ENCODE data around the gene VPS16. TPM values are rescaled to one million over a fixed set of nuclear protein-coding genes. Genes with fewer than 3 reads are reported as not detected.
A peak's percentile ranks its signal among the peaks of the same experiment; 100 is the strongest.

Gene VPS16
- total RNA-seq (2021) (26.2 to 29.1 TPM (median 27.8 TPM) in 3 replicates), Bru-seq, nascent RNA (percentile 54 among the genes with signal in this experiment)
- long read RNA-seq, experiment 1, transcript VPS16-202 (24 exons, 2,750 nt): major isoform, 53 of 85 reads
- long read RNA-seq, experiment 1, partial matches to known transcripts: 4 of 85 reads
- long read RNA-seq, experiment 1, other reads (novel, unspliced or antisense): 26 of 85 reads
- long read RNA-seq, experiment 2, transcript VPS16-202 (24 exons, 2,750 nt): major isoform, 7 of 39 reads
- long read RNA-seq, experiment 2, partial matches to known transcripts: 13 of 39 reads
- long read RNA-seq, experiment 2, other reads (novel, unspliced or antisense): 18 of 39 reads
- long read RNA-seq, experiment 3, transcript VPS16-202 (24 exons, 2,750 nt): major isoform, 8 of 13 reads
- long read RNA-seq, experiment 3, partial matches to known transcripts: 1 of 13 reads
- long read RNA-seq, experiment 3, other reads (novel, unspliced or antisense): 3 of 13 reads

DNA sequence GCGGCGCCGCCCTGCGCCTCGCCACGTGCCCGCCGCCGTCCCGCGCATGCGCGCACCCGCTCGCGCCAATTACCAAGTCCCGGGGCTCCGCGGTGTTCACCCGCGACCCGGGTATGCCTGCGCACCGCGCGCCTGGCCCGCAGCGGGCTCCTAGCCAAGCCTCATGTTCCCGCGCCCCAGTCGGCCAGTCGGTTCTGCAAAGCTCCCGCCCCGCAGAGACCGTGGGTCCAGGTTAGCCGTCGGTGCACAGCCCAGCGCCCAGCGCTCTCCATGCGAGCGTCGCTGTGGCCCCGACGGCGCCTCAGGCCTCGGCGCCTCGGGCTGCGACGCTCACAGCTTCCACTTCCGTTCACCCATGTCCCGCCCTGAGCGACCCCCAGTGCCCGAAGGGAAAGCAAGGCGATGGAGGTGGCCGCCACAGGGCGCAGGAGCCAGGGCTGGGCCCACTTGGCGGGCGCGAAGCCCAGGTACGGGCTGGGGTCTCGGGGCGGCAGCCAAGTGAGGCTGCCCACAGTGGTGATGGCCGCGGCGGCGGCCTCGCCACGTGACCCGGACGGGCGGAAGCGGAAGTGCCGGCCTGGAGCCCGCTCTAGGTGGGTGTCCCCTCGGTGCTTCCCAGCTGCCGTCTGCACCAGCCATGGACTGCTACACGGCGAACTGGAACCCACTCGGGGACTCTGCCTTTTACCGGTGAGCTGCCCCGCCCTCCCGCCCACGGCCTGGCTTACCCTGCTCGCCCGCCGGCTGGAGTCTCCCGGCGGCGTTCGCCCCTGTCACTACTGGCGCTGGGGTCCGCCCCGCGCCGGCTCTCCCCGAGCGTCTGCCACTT, at the start of gene VPS16, which contains the start of gene PCED1A:
TSS of gene VPS16 (plus strand) at position 608 of the 829 bp plus-strand sequence. CDS start at position 638, 30 bp downstream.
TSS of gene PCED1A (minus strand) at position 518 of the 829 bp plus-strand sequence. CDS start 743 bp downstream, outside the sequence.
- H3K9me3 Mint-ChIP-seq: peaks cover 5% of the 10 kb centered on the region
- H3K4me3 Mint-ChIP-seq: peak within 1 kb of the TSS; percentile 75
- ChIA-PET POLR2A (interaction anchor here (0.6 kb wide), 1 partner anchor 257 kb away, joined by 7 read pairs; no protein-coding TSS in a partner anchor), CTCF (interaction anchor here (0.9 to 2.0 kb wide), 5 partner anchors 8 to 84 kb away, joined by 3 to 10 read pairs (median 4); partner anchors contain the start of genes CPXM1 and TMEM239)
- peaks cover 11% of the 10 kb centered on the region for H3K36me3 Mint-ChIP-seq
- H3K27ac Mint-ChIP-seq: no peak within 1 kb of the TSS
- peaks cover 27% of the 10 kb centered on the region for H3K27me3 Mint-ChIP-seq (ENCODE audit: low read depth)
- ATAC-seq (peak; percentile 92), DNase-seq (ENCODE audit: low spot score) (peak; percentile 81)
- peaks cover 8% of the 10 kb centered on the region for H3K4me1 Mint-ChIP-seq
- TF ChIP-seq, protein P1, sequence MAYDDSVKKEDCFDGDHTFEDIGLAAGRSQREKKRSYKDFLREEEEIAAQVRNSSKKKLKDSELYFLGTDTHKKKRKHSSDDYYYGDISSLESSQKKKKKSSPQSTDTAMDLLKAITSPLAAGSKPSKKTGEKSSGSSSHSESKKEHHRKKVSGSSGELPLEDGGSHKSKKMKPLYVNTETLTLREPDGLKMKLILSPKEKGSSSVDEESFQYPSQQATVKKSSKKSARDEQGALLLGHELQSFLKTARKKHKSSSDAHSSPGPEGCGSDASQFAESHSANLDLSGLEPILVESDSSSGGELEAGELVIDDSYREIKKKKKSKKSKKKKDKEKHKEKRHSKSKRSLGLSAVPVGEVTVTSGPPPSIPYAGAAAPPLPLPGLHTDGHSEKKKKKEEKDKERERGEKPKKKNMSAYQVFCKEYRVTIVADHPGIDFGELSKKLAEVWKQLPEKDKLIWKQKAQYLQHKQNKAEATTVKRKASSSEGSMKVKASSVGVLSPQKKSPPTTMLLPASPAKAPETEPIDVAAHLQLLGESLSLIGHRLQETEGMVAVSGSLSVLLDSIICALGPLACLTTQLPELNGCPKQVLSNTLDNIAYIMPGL (CRISPR knock-in tag; IDR thresholded peaks at IDR 0.05): no peak; the same call in 1 of the 2 replicates
- TF ChIP-seq ZNF263 (CRISPR knock-in tag; IDR thresholded peaks at IDR 0.05; ENCODE audit: low read depth): peak; percentile 20; the same call in 1 of the 2 replicates
- TF ChIP-seq, protein P2, sequence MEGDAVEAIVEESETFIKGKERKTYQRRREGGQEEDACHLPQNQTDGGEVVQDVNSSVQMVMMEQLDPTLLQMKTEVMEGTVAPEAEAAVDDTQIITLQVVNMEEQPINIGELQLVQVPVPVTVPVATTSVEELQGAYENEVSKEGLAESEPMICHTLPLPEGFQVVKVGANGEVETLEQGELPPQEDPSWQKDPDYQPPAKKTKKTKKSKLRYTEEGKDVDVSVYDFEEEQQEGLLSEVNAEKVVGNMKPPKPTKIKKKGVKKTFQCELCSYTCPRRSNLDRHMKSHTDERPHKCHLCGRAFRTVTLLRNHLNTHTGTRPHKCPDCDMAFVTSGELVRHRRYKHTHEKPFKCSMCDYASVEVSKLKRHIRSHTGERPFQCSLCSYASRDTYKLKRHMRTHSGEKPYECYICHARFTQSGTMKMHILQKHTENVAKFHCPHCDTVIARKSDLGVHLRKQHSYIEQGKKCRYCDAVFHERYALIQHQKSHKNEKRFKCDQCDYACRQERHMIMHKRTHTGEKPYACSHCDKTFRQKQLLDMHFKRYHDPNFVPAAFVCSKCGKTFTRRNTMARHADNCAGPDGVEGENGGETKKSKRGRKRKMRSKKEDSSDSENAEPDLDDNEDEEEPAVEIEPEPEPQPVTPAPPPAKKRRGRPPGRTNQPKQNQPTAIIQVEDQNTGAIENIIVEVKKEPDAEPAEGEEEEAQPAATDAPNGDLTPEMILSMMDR (IDR thresholded peaks at IDR 0.05): no peak
- peak; percentile 89 for TF ChIP-seq TP53 (CRISPR knock-in tag; IDR thresholded peaks at IDR 0.05)
- peak; percentile 48; the same call in 1 of the 2 replicates for TF ChIP-seq ZBTB21 (CRISPR knock-in tag; IDR thresholded peaks at IDR 0.05; ENCODE audit: borderline replicate concordance)
- TF ChIP-seq, protein P3, sequence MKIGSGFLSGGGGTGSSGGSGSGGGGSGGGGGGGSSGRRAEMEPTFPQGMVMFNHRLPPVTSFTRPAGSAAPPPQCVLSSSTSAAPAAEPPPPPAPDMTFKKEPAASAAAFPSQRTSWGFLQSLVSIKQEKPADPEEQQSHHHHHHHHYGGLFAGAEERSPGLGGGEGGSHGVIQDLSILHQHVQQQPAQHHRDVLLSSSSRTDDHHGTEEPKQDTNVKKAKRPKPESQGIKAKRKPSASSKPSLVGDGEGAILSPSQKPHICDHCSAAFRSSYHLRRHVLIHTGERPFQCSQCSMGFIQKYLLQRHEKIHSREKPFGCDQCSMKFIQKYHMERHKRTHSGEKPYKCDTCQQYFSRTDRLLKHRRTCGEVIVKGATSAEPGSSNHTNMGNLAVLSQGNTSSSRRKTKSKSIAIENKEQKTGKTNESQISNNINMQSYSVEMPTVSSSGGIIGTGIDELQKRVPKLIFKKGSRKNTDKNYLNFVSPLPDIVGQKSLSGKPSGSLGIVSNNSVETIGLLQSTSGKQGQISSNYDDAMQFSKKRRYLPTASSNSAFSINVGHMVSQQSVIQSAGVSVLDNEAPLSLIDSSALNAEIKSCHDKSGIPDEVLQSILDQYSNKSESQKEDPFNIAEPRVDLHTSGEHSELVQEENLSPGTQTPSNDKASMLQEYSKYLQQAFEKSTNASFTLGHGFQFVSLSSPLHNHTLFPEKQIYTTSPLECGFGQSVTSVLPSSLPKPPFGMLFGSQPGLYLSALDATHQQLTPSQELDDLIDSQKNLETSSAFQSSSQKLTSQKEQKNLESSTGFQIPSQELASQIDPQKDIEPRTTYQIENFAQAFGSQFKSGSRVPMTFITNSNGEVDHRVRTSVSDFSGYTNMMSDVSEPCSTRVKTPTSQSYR (CRISPR knock-in tag; IDR thresholded peaks at IDR 0.05): no peak
- TF ChIP-seq ELF4 (CRISPR knock-in tag; IDR thresholded peaks at IDR 0.05; ENCODE audit: low read depth): peak; percentile 81; the same call in 1 of the 2 replicates
- TF ChIP-seq OVOL2 (CRISPR knock-in tag; IDR thresholded peaks at IDR 0.05; ENCODE audit: borderline replicate concordance): no peak
- TF ChIP-seq JUN (CRISPR knock-in tag; IDR thresholded peaks at IDR 0.05): peak; percentile 83
- TF ChIP-seq, protein P4, sequence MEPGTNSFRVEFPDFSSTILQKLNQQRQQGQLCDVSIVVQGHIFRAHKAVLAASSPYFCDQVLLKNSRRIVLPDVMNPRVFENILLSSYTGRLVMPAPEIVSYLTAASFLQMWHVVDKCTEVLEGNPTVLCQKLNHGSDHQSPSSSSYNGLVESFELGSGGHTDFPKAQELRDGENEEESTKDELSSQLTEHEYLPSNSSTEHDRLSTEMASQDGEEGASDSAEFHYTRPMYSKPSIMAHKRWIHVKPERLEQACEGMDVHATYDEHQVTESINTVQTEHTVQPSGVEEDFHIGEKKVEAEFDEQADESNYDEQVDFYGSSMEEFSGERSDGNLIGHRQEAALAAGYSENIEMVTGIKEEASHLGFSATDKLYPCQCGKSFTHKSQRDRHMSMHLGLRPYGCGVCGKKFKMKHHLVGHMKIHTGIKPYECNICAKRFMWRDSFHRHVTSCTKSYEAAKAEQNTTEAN (CRISPR knock-in tag; IDR thresholded peaks at IDR 0.05): peak; percentile 90; the same call in 1 of the 2 replicates
- 0 out of 2 replicates have a peak, but pooled peaks have one; percentile 81 for TF ChIP-seq TCF7 (CRISPR knock-in tag; IDR thresholded peaks at IDR 0.05; ENCODE audit: low read depth)
- 0 out of 2 replicates have a peak, but pooled peaks have one; percentile 16 for TF ChIP-seq ZNF121 (CRISPR knock-in tag; IDR thresholded peaks at IDR 0.05)
- TF ChIP-seq, protein P5, sequence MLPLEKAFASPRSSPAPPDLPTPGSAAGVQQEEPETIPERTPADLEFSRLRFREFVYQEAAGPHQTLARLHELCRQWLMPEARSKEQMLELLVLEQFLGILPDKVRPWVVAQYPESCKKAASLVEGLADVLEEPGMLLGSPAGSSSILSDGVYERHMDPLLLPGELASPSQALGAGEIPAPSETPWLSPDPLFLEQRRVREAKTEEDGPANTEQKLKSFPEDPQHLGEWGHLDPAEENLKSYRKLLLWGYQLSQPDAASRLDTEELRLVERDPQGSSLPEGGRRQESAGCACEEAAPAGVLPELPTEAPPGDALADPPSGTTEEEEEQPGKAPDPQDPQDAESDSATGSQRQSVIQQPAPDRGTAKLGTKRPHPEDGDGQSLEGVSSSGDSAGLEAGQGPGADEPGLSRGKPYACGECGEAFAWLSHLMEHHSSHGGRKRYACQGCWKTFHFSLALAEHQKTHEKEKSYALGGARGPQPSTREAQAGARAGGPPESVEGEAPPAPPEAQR (CRISPR knock-in tag; IDR thresholded peaks at IDR 0.05): no peak
- no peak; the same call in 1 of the 2 replicates for TF ChIP-seq ZNF219 (CRISPR knock-in tag; IDR thresholded peaks at IDR 0.05; ENCODE audit: borderline replicate concordance)
- TF ChIP-seq, protein P6, sequence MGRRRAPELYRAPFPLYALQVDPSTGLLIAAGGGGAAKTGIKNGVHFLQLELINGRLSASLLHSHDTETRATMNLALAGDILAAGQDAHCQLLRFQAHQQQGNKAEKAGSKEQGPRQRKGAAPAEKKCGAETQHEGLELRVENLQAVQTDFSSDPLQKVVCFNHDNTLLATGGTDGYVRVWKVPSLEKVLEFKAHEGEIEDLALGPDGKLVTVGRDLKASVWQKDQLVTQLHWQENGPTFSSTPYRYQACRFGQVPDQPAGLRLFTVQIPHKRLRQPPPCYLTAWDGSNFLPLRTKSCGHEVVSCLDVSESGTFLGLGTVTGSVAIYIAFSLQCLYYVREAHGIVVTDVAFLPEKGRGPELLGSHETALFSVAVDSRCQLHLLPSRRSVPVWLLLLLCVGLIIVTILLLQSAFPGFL (CRISPR knock-in tag; IDR thresholded peaks at IDR 0.05; ENCODE audit: borderline replicate concordance): peak; percentile 58; the same call in 1 of the 2 replicates
- TF ChIP-seq, protein P7, sequence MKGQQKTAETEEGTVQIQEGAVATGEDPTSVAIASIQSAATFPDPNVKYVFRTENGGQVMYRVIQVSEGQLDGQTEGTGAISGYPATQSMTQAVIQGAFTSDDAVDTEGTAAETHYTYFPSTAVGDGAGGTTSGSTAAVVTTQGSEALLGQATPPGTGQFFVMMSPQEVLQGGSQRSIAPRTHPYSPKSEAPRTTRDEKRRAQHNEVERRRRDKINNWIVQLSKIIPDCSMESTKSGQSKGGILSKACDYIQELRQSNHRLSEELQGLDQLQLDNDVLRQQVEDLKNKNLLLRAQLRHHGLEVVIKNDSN (CRISPR knock-in tag; IDR thresholded peaks at IDR 0.05): peak; percentile 99
- TF ChIP-seq TEAD4 (CRISPR knock-in tag; IDR thresholded peaks at IDR 0.05): no peak
- TF ChIP-seq NR1H2 (CRISPR knock-in tag; IDR thresholded peaks at IDR 0.05): peak; percentile 59
- TF ChIP-seq, protein P8, sequence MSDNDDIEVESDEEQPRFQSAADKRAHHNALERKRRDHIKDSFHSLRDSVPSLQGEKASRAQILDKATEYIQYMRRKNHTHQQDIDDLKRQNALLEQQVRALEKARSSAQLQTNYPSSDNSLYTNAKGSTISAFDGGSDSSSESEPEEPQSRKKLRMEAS (CRISPR knock-in tag; IDR thresholded peaks at IDR 0.05): peak; percentile 99
